ENCODE measurements around the gene SULT1C4. TPM values are rescaled to one million over a fixed set of nuclear protein-coding genes. Genes with fewer than 3 reads are reported as not detected.
A peak's percentile ranks its signal among the peaks of the same experiment; 100 is the strongest.

Gene SULT1C4
- total RNA-seq, 1 donor from 2014 or later: 11.3 TPM

DNA sequence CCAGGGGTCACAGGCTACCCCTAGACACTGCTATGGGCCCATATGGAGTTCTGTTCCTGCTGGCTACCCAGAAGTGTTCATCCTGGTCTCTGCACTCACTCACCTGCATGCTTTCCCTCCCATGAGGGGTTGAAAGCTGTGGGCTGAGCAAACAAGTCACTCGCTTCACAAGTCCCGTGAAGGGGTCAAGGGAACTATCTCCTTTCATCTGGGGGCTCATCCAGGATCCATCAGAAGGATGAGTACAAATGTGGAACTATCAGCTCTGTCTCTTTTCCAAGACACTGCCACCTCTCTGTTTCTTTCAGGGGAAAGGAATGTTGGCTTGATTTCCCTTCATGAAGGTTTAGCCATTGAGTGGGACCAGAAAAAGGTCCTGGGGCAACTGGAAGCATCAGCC lies 21.7 kb downstream of the SULT1C4 start:
- no peak overlapping the region for H2AFZ ChIP-seq (replicated peaks)
- H3K4me1 ChIP-seq: no peaks in the 10 kb centered on the region
- no peaks in the 10 kb centered on the region for H3F3A ChIP-seq (ENCODE audit: low read depth)
- Mint-ChIP-seq H3K27me3 (ENCODE audit: insufficient read depth, low read depth) (peaks cover 6% of the 10 kb centered on the region), H3K4me1 (peaks cover 13% of the 10 kb centered on the region), H3K4me3 (no peak overlapping the region), H3K36me3 (peaks cover 2% of the 10 kb centered on the region), H3K9me3 (peaks cover 15% of the 10 kb centered on the region), H3K27ac (no peak overlapping the region)
- no peak overlapping the region for H3K27ac ChIP-seq
- DNase-seq (ENCODE audit: low spot score): no peak
- no peaks in the 10 kb centered on the region for H3K27me3 ChIP-seq
- H3K79me2 ChIP-seq (ENCODE audit: low read depth): no peaks in the 10 kb centered on the region
- H4K20me1 ChIP-seq (ENCODE audit: low read depth): no peaks in the 10 kb centered on the region
- no peak for TF ChIP-seq EZH2phosphoT487 (IDR thresholded peaks at IDR 0.05)
- TF ChIP-seq, protein P1, sequence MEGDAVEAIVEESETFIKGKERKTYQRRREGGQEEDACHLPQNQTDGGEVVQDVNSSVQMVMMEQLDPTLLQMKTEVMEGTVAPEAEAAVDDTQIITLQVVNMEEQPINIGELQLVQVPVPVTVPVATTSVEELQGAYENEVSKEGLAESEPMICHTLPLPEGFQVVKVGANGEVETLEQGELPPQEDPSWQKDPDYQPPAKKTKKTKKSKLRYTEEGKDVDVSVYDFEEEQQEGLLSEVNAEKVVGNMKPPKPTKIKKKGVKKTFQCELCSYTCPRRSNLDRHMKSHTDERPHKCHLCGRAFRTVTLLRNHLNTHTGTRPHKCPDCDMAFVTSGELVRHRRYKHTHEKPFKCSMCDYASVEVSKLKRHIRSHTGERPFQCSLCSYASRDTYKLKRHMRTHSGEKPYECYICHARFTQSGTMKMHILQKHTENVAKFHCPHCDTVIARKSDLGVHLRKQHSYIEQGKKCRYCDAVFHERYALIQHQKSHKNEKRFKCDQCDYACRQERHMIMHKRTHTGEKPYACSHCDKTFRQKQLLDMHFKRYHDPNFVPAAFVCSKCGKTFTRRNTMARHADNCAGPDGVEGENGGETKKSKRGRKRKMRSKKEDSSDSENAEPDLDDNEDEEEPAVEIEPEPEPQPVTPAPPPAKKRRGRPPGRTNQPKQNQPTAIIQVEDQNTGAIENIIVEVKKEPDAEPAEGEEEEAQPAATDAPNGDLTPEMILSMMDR (IDR thresholded peaks at IDR 0.05): no peak
- TF ChIP-seq EZH2 (IDR thresholded peaks at IDR 0.05): no peak
- H3K4me2 ChIP-seq: no peak overlapping the region
- H3K36me3 ChIP-seq: no peaks in the 10 kb centered on the region
- H3K9me3 ChIP-seq (ENCODE audit: low read depth): no peaks in the 10 kb centered on the region
- H3K4me3 ChIP-seq: no peak overlapping the region
- H3K9ac ChIP-seq: no peak overlapping the region

DNA sequence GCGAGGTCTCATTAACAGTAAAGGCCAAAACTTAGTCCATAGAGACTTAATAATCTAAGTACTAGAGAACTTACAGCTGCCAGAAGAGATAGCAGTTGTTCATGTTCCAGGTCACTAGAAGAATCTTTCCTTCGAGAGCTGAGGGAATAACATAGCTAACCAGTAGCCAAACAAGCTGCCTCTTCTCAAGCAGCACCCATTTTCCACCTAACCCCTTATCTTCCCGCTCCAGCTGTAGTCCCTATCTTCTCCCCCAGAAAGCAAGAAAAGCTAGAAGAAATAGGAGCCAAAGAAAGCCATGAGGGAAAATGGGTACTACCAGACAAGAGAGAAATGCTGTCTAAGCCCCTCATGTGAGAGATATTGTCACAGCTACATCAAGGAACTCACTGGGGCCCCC lies 24.0 kb downstream of the SULT1C4 start:
- H3K9me3 Mint-ChIP-seq: peaks cover 30% of the 10 kb centered on the region
- Histone ChIP-seq H3K4me1 (no peaks in the 10 kb centered on the region), H4K20me1 (ENCODE audit: low read depth) (no peaks in the 10 kb centered on the region), H3F3A (ENCODE audit: low read depth) (no peaks in the 10 kb centered on the region), H3K27me3 (no peaks in the 10 kb centered on the region), H3K4me2 (no peak overlapping the region), H3K27ac (no peak overlapping the region), H3K79me2 (ENCODE audit: low read depth) (no peaks in the 10 kb centered on the region), H2AFZ (replicated peaks) (no peak overlapping the region), H3K36me3 (no peaks in the 10 kb centered on the region), H3K9me3 (ENCODE audit: low read depth) (no peaks in the 10 kb centered on the region), H3K9ac (no peak overlapping the region), H3K4me3 (no peak overlapping the region)
- TF ChIP-seq EZH2phosphoT487 (IDR thresholded peaks at IDR 0.05) (no peak), EZH2 (IDR thresholded peaks at IDR 0.05) (no peak)
- TF ChIP-seq, protein P1 (IDR thresholded peaks at IDR 0.05): no peak
- peaks cover 17% of the 10 kb centered on the region for H3K4me1 Mint-ChIP-seq
- no peak for DNase-seq (ENCODE audit: low spot score)
- peaks cover 4% of the 10 kb centered on the region for H3K36me3 Mint-ChIP-seq
- peaks cover 8% of the 10 kb centered on the region for H3K27me3 Mint-ChIP-seq (ENCODE audit: insufficient read depth, low read depth)
- H3K27ac Mint-ChIP-seq: no peak overlapping the region
- H3K4me3 Mint-ChIP-seq: no peak overlapping the region

DNA sequence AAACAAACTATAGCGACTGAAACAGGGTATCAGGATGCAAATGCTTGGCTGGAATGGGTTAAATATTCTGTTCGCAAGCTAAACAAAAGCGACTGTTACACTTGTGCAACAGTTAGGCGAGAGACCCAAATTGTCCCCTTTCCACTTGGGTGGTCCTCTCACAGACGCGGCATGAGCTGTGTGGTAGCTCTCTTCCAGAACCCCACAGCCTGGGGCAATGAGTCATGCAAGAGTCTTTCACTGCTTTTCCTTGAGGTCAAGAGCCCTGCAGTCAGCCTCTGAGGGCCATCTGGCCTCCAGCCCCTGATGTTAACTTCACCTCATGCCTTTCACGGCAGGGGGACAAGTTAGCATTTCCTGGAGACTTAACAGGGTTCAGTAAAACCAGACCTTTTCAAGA lies 25.7 kb downstream of the SULT1C4 start:
- Histone ChIP-seq H3K4me1 (no peaks in the 10 kb centered on the region), H2AFZ (replicated peaks) (no peak overlapping the region), H3K4me3 (no peak overlapping the region), H3K9ac (no peak overlapping the region), H4K20me1 (ENCODE audit: low read depth) (no peaks in the 10 kb centered on the region), H3K27ac (no peak overlapping the region), H3K4me2 (no peak overlapping the region), H3K36me3 (no peaks in the 10 kb centered on the region), H3K79me2 (ENCODE audit: low read depth) (no peaks in the 10 kb centered on the region), H3F3A (ENCODE audit: low read depth) (no peaks in the 10 kb centered on the region), H3K27me3 (no peaks in the 10 kb centered on the region), H3K9me3 (ENCODE audit: low read depth) (no peaks in the 10 kb centered on the region)
- Mint-ChIP-seq H3K4me3 (peak overlapping the region; percentile 12), H3K9me3 (peaks cover 26% of the 10 kb centered on the region), H3K27ac (no peak overlapping the region), H3K27me3 (ENCODE audit: insufficient read depth, low read depth) (peaks cover 8% of the 10 kb centered on the region), H3K4me1 (peaks cover 17% of the 10 kb centered on the region), H3K36me3 (peaks cover 4% of the 10 kb centered on the region)
- no peak for TF ChIP-seq EZH2 (IDR thresholded peaks at IDR 0.05)
- TF ChIP-seq EZH2phosphoT487 (IDR thresholded peaks at IDR 0.05): no peak
- TF ChIP-seq, protein P1 (IDR thresholded peaks at IDR 0.05): no peak
- peak; percentile 23 for DNase-seq (ENCODE audit: low spot score)
